BE2C (cell line): Measurements from ENCODE around the gene AXIN1.

Source experiments
- DNase-seq: peaks from one replicate; pipeline ENCODE4 v3.0.0-alpha.2; 2020
- H3K27me3 ChIP-seq: fragments of 250-450 bp; sonication (Bioruptor Pico); 2 replicates; pipeline ENCODE4 v1.5.1; 2020; ENCODE audit warnings: mild to moderate bottlenecking
- H3K36me3 ChIP-seq: fragments of 250-450 bp; sonication (Bioruptor Pico); 2 replicates; pipeline ENCODE4 v1.5.1; 2020; ENCODE audit warnings: mild to moderate bottlenecking
- H3K4me1 ChIP-seq: fragments of 250-450 bp; sonication (Bioruptor Pico); 2 replicates; pipeline ENCODE4 v1.5.1; 2020
- H3K4me3 ChIP-seq: 2 replicates; pipeline ENCODE4 v1.5.1; 2011; ENCODE audit warnings: low read depth, low read length
- H3K9me3 ChIP-seq: fragments of 250-450 bp; sonication (Bioruptor Pico); 2 replicates; pipeline ENCODE4 v1.5.1; 2020
- TF ChIP-seq, protein P1 (sequence below): IDR thresholded peaks from 2 replicates; pipeline ENCODE4 v1.5.1; 2012; ENCODE audit warnings: mild to moderate bottlenecking, low read depth, low read length

The AXIN1 gene

DNA sequence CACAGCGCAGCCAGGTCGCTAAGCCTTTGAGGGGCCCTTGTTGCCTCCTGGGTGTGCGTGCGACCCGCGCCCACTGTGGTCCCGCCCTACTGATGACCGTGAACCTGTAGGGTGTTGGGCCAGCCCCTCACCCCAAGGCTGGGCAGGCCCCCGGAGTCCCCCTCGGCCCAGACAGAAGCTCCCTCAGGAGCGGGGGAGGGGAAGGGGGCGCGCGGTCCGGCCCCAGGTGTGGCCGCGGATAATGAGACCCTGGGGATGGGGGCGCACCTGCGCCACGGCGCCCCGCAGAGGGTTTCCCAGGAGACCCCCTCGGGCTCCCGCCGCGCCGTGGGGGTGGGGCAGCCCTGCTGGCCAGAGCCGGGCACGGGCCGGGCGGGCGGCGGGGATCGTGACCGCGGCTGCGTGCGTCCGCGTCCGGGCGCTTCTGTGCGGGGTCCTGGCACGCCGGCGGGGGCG is 72.5 kb downstream of the AXIN1 start:
- Histone ChIP-seq H3K36me3 (peaks cover 6% of the 10 kb centered on the region), H3K27me3 (peaks cover 8% of the 10 kb centered on the region), H3K4me1 (no peaks in the 10 kb centered on the region), H3K9me3 (no peaks in the 10 kb centered on the region), H3K4me3 (peak overlapping the region; percentile 33)
- TF ChIP-seq, protein P1, sequence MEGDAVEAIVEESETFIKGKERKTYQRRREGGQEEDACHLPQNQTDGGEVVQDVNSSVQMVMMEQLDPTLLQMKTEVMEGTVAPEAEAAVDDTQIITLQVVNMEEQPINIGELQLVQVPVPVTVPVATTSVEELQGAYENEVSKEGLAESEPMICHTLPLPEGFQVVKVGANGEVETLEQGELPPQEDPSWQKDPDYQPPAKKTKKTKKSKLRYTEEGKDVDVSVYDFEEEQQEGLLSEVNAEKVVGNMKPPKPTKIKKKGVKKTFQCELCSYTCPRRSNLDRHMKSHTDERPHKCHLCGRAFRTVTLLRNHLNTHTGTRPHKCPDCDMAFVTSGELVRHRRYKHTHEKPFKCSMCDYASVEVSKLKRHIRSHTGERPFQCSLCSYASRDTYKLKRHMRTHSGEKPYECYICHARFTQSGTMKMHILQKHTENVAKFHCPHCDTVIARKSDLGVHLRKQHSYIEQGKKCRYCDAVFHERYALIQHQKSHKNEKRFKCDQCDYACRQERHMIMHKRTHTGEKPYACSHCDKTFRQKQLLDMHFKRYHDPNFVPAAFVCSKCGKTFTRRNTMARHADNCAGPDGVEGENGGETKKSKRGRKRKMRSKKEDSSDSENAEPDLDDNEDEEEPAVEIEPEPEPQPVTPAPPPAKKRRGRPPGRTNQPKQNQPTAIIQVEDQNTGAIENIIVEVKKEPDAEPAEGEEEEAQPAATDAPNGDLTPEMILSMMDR, result no peak
- peak; percentile 37 for DNase-seq

DNA sequence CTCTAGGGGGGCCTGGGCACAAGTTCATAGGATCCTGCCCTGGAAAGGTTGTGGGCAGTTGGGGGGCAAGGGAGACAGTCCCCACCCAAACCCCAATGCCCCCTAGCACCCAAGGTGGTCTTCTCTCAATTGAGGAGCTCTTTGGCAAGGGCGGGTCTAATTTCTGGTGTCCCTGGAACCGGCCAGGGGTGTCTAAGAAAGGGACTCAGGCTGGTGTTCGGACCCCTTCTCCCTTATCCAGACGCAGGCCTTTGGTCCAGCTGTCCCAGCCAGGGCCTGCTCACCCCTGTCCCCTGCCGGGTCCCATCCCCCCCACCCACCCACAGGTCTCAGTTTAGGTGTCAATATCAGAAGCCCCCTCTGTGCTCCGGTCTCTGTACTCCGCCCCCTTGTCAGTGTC is 73.0 kb downstream of the AXIN1 start:
- DNase-seq, result peak; percentile 11
- H3K4me3 ChIP-seq, result no peak overlapping the region; the same call in 1 of the 2 replicates
- peaks cover 1% of the 10 kb centered on the region for H3K36me3 ChIP-seq
- TF ChIP-seq, protein P1, result no peak
- H3K27me3 ChIP-seq, result peaks cover 10% of the 10 kb centered on the region
- no peaks in the 10 kb centered on the region for H3K4me1 ChIP-seq
- H3K9me3 ChIP-seq, result no peaks in the 10 kb centered on the region

DNA sequence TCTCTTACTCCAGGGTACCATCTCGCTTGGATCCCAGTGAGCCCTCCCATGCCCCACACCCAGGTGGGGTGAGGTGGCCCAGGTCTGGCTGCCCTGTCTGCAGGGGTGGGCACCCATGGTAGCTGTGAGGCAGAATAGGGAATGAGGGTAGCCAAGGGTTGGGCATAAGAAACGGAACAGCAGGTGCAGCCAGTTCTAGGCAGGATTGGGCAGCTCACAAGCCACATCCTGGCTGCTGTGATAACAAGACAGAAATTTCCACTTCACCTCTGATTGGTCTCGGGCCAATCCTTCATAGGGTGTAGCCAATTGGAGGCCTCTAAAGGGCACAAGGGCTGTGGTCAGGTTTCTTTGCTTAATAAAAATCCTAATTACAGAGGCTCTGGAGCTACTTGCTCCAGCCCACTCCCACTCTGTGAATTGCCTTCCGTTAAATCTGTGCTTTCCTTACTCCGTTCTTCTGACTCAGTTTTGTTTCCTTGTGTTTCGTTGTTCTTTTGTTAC is 73.6 kb downstream of the AXIN1 start:
- Histone ChIP-seq H3K9me3 (no peaks in the 10 kb centered on the region), H3K36me3 (no peaks in the 10 kb centered on the region), H3K27me3 (peaks cover 10% of the 10 kb centered on the region), H3K4me3 (no peak overlapping the region), H3K4me1 (no peaks in the 10 kb centered on the region)
- peak; percentile 34 for DNase-seq
- TF ChIP-seq, protein P1, result no peak

DNA sequence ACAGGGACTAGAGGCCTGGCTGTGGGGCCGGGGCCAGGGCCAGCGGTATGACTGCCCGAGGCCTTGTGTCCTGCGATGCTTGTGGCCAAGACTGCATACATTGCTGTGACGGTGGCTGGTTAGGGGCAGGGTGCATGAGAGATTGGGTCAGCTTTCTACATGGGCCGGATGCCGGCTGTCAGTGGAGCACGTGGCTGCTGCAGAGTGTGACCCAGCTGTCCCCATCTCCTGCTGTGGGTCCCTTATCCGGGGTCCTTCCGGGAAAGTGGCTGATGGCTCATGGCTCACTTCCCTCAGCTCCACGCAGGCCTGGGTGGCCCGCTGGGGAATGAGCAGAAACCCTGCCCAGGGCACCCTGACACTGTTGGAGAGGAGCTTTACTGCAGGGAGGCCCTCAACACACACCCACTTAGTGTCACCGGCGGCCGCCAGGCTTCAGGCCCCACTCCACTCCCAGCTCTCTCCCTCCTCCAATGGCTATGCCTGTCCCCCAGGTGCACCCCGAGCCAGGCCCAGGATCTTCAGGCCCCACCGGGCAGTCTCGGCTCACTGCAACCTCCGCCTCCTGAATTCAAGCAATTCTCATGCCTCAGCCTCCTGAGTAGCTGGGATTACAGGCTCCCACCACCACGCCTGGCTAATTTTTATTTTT is 76.0 kb downstream of the AXIN1 start:
- TF ChIP-seq, protein P1, result no peak
- peak; percentile 11 for DNase-seq
- Histone ChIP-seq H3K27me3 (peaks cover 10% of the 10 kb centered on the region), H3K4me3 (no peak overlapping the region), H3K36me3 (no peaks in the 10 kb centered on the region), H3K9me3 (no peaks in the 10 kb centered on the region), H3K4me1 (no peaks in the 10 kb centered on the region)

DNA sequence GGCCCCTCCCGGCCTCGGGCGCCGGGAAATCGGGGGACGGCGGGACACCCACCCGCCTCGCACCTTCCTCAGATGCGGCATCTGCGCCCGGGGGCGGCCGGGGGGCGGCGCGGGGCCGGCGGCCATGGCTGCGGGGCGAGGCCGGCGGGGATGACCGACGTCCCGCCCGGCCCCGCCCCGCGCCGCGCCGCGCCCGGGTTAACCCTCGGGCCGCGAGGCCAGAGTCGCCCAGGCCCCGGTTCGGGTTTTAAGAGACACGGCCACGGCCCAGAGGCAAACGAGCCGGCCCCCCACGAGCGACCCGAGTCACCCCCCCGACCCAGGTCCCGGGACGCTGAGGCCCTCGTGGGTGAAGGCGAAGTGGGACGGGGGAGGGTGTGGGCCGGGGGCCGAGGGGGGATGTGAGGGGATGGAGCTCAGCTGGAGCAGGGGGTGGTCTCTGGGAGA is 76.7 kb downstream of the AXIN1 start, which contains the start of gene RGS11:
Gene RGS11 (minus strand): TSS at position 159 of the 447 bp plus-strand sequence. CDS start 33 bp downstream, at position 126.
- peak; percentile 14 for DNase-seq
- peak within 1 kb of the TSS; percentile 43 for H3K4me3 ChIP-seq
- no peaks in the 10 kb centered on the region for H3K36me3 ChIP-seq
- H3K9me3 ChIP-seq, result no peaks in the 10 kb centered on the region
- TF ChIP-seq, protein P1, result no peak
- peaks cover 10% of the 10 kb centered on the region for H3K27me3 ChIP-seq
- no peaks in the 10 kb centered on the region for H3K4me1 ChIP-seq

DNA sequence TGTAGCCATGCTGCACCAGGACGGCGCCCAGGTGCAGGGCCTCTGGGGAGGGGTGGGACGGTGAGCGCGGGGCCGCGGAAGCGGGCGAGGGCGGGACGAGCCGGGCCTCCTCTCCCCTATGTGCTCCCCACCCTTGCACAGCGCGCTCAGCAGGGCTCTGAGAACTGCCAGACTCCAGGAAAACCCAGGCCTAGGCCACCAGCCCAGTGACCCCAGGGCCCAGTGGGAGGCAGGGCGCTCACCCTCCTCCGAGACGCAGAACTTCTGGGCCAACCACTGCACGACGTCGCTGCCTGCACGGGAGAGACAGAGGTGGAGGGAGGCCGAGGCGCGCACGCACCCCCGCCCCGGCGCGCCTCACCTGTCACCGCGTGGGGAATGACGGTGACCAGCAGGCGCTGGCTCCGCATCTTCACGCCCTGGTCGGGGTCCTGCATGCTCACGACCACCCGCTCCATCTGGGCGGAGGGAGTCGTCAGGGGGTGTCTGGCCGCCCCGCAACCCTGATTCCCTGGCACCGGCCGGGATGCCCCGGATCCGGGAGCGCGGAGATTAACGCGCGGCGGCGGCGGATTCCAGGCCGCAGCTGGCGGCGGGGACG is 77.4 kb downstream of the AXIN1 start:
- Histone ChIP-seq H3K27me3 (peaks cover 10% of the 10 kb centered on the region), H3K36me3 (no peaks in the 10 kb centered on the region), H3K9me3 (no peaks in the 10 kb centered on the region), H3K4me3 (peak overlapping the region; percentile 43), H3K4me1 (no peaks in the 10 kb centered on the region)
- TF ChIP-seq, protein P1, result no peak
- DNase-seq, result peak; percentile 19
